HCT116 (cell line): Measurements from ENCODE around the gene NBAS. TPM values are rescaled to one million over a fixed set of nuclear protein-coding genes. Genes with fewer than 3 reads are reported as not detected.

Experiments
- ATAC-seq: fragments of 200-7000 bp; cut with Tn5 transposase; 2 replicates; pipeline ENCODE4 v1.9.1; 2020; ENCODE audit warnings: mild to moderate bottlenecking, moderate library complexity
- BruUV-seq: library from RNA; stranded (reverse); fragments of 400-500 nt; replicated peaks from 2 replicates; lab custom pipeline; 2021; lab: Mats Ljungman, UMichigan
- CTCF ChIA-PET: fragments of 300-600 bp; sonication (Branson Sonifier 250); formaldehyde crosslinking; loops from one replicate; lab custom pipeline; 2021; ENCODE audit warnings: antibody characterized with exemption; lab: Charles Lee
- POLR2A ChIA-PET: fragments of 300-600, 350-600 bp; sonication (Branson Sonifier 250); formaldehyde crosslinking; loops from one replicate; lab custom pipeline; 2021; ENCODE audit warnings: antibody characterized with exemption; lab: Charles Lee
- RAD21 ChIA-PET, 2 experiments: fragments of 300-600 bp; sonication (Branson Sonifier 250); formaldehyde crosslinking; loops; one replicate each; lab custom pipeline; 2023; ENCODE audit warnings: low total read pairs in 2 of 2; ENCODE audit not compliant: uncharacterized antibody in 2 of 2, unreplicated experiment in 2 of 2, low non-redundant PET in 1 of 2; lab: Charles Lee
- DNase-seq: peaks from one replicate; pipeline ENCODE4 v3.0.0-alpha.2; 2010; ENCODE audit warnings: low read depth, low spot score
- H2AFZ ChIP-seq: fragments of 200-600 bp; shearing (Covaris generic), sonication (generic); 2 replicates; pipeline ENCODE4 v1.6.1; 2017; ENCODE audit warnings: low read depth, mixed run types, mixed read lengths, antibody characterized with exemption, low read length; ENCODE audit not compliant: poor library complexity, severe bottlenecking
- H3K27ac ChIP-seq: 2 replicates; pipeline ENCODE4 v1.5.1; 2012; ENCODE audit warnings: low read depth, low read length
- H3K27me3 ChIP-seq: fragments of 200-600 bp; sonication (generic); 2 replicates; pipeline ENCODE4 v1.6.1; 2016; ENCODE audit warnings: mixed run types, low read length, mixed read lengths; ENCODE audit not compliant: insufficient read depth
- H3K36me3 ChIP-seq, 2 experiments: fragments of 200-500 bp in 1 of 2; fragments of 200-600 bp in 1 of 2; sonication (Bioruptor generic) in 1 of 2; sonication (generic) in 1 of 2; 2 replicates each; pipeline versions ENCODE4 v1.5.1 to v1.6.1; 2014 to 2016; ENCODE audit warnings: low read length in 2 of 2, inconsistent platforms in 1 of 2, mixed read lengths in 1 of 2, mixed run types in 1 of 2; ENCODE audit not compliant: insufficient read depth in 2 of 2, control insufficient read depth in 1 of 2
- H3K4me1 ChIP-seq, 2 experiments: fragments of 200-600 bp in 1 of 2; sonication (generic) in 1 of 2; 2 replicates each; pipeline versions ENCODE4 v1.5.1 to v1.6.1; 2012 to 2017; ENCODE audit warnings: low read length in 2 of 2, inconsistent platforms in 1 of 2, mild to moderate bottlenecking in 1 of 2, mixed read lengths in 1 of 2, mixed run types in 1 of 2, moderate library complexity in 1 of 2; ENCODE audit not compliant: insufficient read depth in 2 of 2, control insufficient read depth in 1 of 2
- H3K4me2 ChIP-seq: fragments of 200-600 bp; sonication (generic); 2 replicates; pipeline ENCODE4 v1.6.1; 2017; ENCODE audit warnings: mixed run types, low read length, mixed read lengths
- H3K4me3 ChIP-seq, 2 experiments: fragments of 200-600 bp in 1 of 2; sonication (generic) in 1 of 2; replicated peaks in 1 of 2; 2 replicates each; pipeline ENCODE4 v1.5.1; 2011 to 2016; ENCODE audit warnings: low read length in 2 of 2, control low read depth in 1 of 2, low read depth in 1 of 2, mild to moderate bottlenecking in 1 of 2, mixed read lengths in 1 of 2, mixed run types in 1 of 2
- H3K79me2 ChIP-seq: fragments of 200-600 bp; sonication (generic); 2 replicates; pipeline ENCODE4 v1.6.1; 2017; ENCODE audit warnings: mild to moderate bottlenecking, mixed run types, low read length, moderate library complexity, mixed read lengths; ENCODE audit not compliant: insufficient read depth
- H3K9ac ChIP-seq: fragments of 200-600 bp; sonication (generic); 2 replicates; pipeline ENCODE4 v1.6.1; 2016; ENCODE audit warnings: low read length, mixed read lengths
- H3K9me2 ChIP-seq: fragments of 200-600 bp; sonication (generic), shearing (Covaris generic); 2 replicates; pipeline ENCODE4 v1.6.1; 2017; ENCODE audit warnings: mixed run types, mild to moderate bottlenecking, moderate library complexity; ENCODE audit not compliant: insufficient read depth
- H3K9me3 ChIP-seq, 2 experiments: fragments of 200-500 bp in 1 of 2; fragments of 200-600 bp in 1 of 2; sonication (Bioruptor generic) in 1 of 2; sonication (generic) in 1 of 2; 2 replicates each; pipeline ENCODE4 v1.6.1; 2014 to 2017; ENCODE audit warnings: low read length in 2 of 2, mixed read lengths in 2 of 2, inconsistent platforms in 1 of 2, low read depth in 1 of 2, mild to moderate bottlenecking in 1 of 2, mixed run types in 1 of 2, moderate library complexity in 1 of 2; ENCODE audit not compliant: control insufficient read depth in 1 of 2, insufficient read depth in 1 of 2
- H4K20me1 ChIP-seq: fragments of 200-600 bp; sonication (generic), shearing (Covaris generic); 2 replicates; pipeline ENCODE4 v1.6.1; 2017; ENCODE audit warnings: mixed run types, mild to moderate bottlenecking, moderate library complexity; ENCODE audit not compliant: insufficient read depth
- CBX3 ChIP-seq: IDR thresholded peaks from 2 replicates; pipeline ENCODE4 v1.6.1; 2012; ENCODE audit warnings: low read depth
- EZH2 ChIP-seq: fragments of 200-600 bp; sonication (generic); IDR thresholded peaks from 2 replicates; pipeline ENCODE4 v1.6.1; 2017; ENCODE audit warnings: antibody characterized with exemption, mixed run types
- EZH2phosphoT487 ChIP-seq: fragments of 200-600 bp; IDR thresholded peaks from 2 replicates; pipeline ENCODE4 v1.6.1; 2018; ENCODE audit warnings: antibody characterized with exemption, borderline replicate concordance
- FOSL1 ChIP-seq: IDR thresholded peaks from 2 replicates; pipeline ENCODE4 v1.6.1; 2012; ENCODE audit warnings: low read depth
- JUND ChIP-seq: IDR thresholded peaks from 2 replicates; pipeline ENCODE4 v1.6.1; 2012
- RAD21 ChIP-seq: IDR thresholded peaks from 2 replicates; pipeline ENCODE4 v1.6.1; 2012; ENCODE audit warnings: low read depth, mild to moderate bottlenecking
- SIN3A ChIP-seq: IDR thresholded peaks from 2 replicates; pipeline ENCODE4 v1.6.1; 2012; ENCODE audit warnings: low read depth
- YY1 ChIP-seq: IDR thresholded peaks from 2 replicates; pipeline ENCODE4 v1.6.1; 2011; ENCODE audit warnings: low read length, low read depth, moderate library complexity, mild to moderate bottlenecking; ENCODE audit not compliant: insufficient replicate concordance; ENCODE audit errors: extremely low read depth
- ZFX ChIP-seq: fragments of 450-650 bp; IDR thresholded peaks from 2 replicates; pipeline ENCODE4 v1.6.1; 2017
- intact Hi-C: fragments of 100-400 bp; cut with micrococcal nuclease; formaldehyde crosslinking; loops from 2 replicates; pipeline ENCODE4 v1.10.0; 2022
- total RNA-seq: library from RNA; stranded (reverse); gene quantifications from one replicate; pipeline ENCODE4 v1.2.1, GENCODE V29; 2021; ENCODE audit not compliant: unreplicated experiment
- TF ChIP-seq, protein P1 (sequence below): IDR thresholded peaks from 2 replicates; pipeline ENCODE4 v1.6.1; 2012

NBAS gene
- total RNA-seq, 1 experiment from 2014 or later: 32.8 TPM

DNA sequence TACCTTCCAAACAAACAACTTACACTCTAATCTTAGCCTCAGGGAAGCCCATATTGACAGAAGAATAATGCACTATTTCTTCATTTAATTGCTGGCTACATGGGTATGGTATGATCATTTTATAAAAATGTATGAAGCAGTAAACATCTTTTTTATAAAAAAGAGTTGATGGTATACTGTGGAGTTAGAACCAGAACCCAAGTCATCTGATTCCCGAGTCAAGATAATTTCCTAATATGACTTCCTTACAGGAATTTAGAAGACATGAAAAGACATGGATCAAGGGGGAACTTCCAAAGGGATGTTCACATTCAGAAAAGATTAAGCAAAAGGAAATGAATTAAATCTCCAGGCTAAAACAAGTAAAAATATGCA is 171.8 kb downstream of the NBAS start (continued):
- TF ChIP-seq, protein P1, sequence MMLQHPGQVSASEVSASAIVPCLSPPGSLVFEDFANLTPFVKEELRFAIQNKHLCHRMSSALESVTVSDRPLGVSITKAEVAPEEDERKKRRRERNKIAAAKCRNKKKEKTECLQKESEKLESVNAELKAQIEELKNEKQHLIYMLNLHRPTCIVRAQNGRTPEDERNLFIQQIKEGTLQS: no peak
- TF ChIP-seq YY1 (no peak), FOSL1 (no peak), SIN3A (no peak), EZH2 (no peak), RAD21 (no peak), ZFX (no peak), CBX3 (no peak), EZH2phosphoT487 (no peak), JUND (no peak)

DNA sequence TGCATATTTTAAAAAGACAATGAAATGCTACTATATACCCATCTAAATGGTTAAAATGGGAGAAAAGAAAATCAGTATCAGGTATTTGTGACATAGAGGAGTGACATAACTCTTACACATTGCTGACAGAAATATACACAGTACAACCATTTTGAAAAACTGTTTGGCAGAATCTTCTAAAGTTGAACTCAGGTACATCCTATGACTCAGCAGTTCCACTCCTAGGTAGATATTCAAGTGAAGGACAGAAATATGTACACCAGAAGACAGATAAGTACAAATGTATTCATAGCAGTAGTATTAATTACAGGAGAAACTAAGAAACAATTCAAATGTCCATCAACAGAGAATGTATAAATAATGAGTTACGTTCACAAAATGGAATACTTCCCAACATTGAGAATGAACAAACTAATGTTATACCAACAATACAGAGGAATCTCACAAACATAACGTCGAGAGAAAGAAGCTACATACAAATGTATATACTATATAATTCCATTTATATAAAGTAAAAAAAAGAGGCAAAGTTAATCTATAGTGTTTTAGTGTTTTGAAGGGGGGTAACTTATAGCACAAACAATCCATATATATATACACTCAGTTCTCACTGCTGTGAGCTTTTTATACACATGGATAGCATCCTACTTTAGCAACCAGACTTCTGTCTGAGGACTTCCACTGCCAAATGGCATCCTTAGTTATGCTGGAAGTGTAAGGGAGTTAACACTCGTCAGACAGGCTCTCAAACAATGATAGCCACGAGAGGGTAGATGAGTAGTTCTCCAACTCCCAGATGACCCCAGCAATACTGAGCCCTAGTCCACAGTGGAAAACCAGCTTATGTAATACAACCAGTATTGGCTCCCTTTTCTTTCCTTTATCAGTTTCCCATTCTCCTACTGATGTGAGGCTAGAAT is 172.5 kb downstream of the NBAS start:
- RAD21 ChIA-PET: no interaction called here
- H4K20me1 ChIP-seq: no peaks in the 10 kb centered on the region
- TF ChIP-seq, protein P1: no peak
- TF ChIP-seq FOSL1: 0 out of 2 replicates have a peak, but pooled peaks have one; percentile 17
- TF ChIP-seq CBX3: no peak
- TF ChIP-seq, all 23 proteins: peak for 1
- Histone ChIP-seq H3K79me2 (no peaks in the 10 kb centered on the region), H3K9me3 (no peaks in the 10 kb centered on the region), H3K4me1 (peaks cover 0 to 7% of the 10 kb centered on the region in 2 experiments; a peak in 1 of 4 replicates), H3K27me3 (no peaks in the 10 kb centered on the region), H3K4me2 (peak overlapping the region; percentile 13; the same call in 1 of the 2 replicates), H3K4me3 (no peak overlapping the region), H3K27ac (no peak overlapping the region), H3K36me3 (no peaks in the 10 kb centered on the region), H2AFZ (no peak overlapping the region), H3K9me2 (no peaks in the 10 kb centered on the region), H3K9ac (no peak overlapping the region)
- POLR2A ChIA-PET: no interaction called here
- no TSS peak for BruUV-seq
- CTCF ChIA-PET: no interaction called here
- DNase-seq: no peak
- ATAC-seq: no peak
- intact Hi-C loops: no loop called here
